CD4-positive, alpha-beta T cell treated with Interleukin-6 for 4 hours (primary cell): ENCODE data around the gene HDAC7.
A peak's percentile ranks its signal among the peaks of the same experiment; 100 is the strongest.

Experiments used
- DNase-seq: peaks from one replicate; pipeline ENCODE4 v3.0.0-alpha.2; 2020; ENCODE audit warnings: mixed read lengths

HDAC7 gene

DNA sequence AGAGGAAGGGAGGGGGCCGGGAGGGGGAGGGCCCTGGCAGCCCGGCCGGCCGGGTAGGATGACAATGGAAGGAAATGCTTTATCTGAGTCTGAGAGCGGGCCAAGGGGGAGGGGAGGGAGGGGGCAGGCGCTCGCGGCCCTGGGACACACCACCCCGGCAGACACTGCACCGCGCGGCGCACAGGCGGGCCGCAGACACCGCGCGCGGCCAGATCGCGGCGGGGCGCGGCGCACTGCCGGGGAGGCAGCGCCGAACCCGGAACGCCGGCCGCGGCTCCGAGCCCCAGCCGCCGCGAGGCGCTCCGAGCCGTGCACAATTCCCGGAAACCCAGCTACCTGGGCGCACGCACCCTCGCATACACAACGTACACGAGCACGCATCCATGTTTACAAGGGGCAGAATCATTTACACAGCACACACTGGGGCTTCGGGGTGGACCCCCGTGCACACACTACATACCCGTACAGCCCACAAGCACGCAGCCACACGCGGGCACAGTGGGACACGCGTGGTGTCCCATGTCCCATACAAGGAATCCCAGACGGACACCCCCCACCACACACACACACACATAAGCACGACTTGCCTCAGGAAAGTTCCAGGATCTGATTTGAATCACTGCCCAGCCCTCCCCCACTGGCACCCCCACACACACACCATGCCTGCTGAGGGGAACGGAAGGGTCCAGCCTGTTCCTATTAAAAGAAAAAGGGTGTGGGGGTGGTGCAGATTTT is at the start of gene HDAC7:
Gene HDAC7, minus strand, starts transcription at position 8 of the 735 bp plus-strand sequence. CDS start 118 bp downstream, outside the sequence.
- DNase-seq: peak; percentile 89

DNA sequence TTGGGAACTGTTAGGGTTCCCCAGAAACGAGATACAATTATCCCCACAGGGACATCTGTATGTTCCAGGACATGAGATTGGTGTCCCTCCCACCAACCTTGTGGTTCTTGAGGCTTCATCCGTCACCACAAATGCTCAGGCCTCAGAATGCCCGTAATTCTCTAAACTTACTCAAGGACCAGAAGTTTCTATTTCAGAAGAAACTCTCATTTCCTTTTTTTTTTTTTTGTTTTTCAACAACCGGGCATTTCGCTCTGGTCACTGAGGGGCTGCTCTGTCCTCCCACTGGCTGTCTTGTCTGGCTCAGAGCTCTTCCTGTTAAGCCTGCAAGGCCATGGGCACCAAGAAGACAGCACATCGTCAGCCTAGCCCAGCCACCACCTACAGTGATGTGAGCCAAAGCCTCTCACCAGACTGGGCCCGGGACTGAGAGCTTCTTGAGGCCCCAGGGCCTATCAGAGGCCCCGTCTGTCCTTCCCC is 48.9 kb upstream of the HDAC7 start:
- no peak for DNase-seq

GRCh38 chr12:47868041-47868440 is 48.3 kb upstream of the HDAC7 start:
- DNase-seq: no peak

GRCh38 chr12:47867495-47867941 is 47.8 kb upstream of the HDAC7 start:
- no peak for DNase-seq

DNA sequence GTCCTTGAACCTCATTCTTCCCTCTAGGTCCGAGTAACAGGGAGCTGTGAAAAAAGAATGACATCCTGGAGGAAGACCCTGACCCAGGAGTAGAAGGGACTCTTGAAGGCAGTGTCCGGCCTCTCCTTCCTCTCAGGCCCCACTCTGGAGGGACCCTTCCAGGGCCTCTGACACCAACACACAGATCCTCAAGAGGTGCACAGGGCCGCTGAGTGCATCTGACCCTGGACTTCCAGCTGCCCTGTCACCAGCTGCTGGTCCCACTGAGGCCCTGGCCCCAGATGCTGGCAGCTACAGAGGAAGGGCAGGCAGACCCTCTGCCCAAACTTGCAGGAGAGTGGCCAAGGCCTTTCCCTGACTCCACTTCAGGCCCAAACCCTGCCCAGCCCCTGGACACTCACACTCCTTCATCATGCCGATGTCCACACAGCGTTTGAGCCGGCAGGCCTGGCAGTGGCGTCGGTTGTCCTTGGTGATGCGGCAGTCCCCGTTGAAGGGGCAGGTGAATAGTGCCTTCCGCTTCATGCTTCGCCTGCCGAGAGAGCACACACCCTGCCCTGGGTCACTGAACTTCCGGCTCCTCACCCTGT is 45.0 kb upstream of the HDAC7 start:
- DNase-seq: no peak

DNA sequence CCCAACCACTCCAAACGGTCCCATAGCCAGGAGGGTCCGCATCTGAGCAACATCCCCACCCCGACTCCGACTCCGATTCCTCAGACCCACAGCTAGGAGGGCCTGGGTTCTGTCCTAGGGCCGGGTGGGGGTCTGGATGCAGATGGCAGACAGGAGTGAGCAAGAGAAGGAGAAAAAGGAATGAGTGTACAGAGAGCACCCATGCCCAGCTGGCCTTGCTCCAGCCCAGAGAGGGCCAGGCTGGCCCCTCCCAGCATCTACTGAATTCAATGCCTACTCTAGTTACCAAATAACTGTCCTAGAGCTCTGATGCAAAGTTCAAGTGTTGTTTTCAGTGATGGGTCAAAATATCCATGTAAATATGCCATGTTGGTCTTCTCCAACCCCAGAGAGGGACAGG is 44.3 kb upstream of the HDAC7 start:
- DNase-seq: no peak

GRCh38 chr12:47863467-47863866 is 43.8 kb upstream of the HDAC7 start:
- DNase-seq: no peak

DNA sequence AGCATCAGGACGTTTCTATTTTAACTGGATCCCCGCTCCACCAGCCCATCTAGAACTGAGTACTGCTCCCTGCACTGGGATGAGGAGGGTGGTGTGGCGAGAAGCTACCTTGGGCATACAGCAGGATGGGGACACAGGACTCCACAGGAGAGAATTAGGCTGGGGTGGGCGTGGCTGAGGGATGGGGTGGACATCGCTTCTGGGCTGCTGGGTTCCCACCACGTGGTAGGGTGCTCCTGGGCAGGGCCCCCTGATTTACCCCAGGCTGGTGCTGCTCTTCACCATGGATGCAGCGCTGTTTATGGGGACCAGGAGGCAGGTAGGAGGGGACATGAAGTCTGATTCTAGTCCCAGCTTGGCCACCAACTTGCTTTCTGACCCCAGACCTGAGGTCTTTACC is 43.2 kb upstream of the HDAC7 start:
- no peak for DNase-seq

DNA sequence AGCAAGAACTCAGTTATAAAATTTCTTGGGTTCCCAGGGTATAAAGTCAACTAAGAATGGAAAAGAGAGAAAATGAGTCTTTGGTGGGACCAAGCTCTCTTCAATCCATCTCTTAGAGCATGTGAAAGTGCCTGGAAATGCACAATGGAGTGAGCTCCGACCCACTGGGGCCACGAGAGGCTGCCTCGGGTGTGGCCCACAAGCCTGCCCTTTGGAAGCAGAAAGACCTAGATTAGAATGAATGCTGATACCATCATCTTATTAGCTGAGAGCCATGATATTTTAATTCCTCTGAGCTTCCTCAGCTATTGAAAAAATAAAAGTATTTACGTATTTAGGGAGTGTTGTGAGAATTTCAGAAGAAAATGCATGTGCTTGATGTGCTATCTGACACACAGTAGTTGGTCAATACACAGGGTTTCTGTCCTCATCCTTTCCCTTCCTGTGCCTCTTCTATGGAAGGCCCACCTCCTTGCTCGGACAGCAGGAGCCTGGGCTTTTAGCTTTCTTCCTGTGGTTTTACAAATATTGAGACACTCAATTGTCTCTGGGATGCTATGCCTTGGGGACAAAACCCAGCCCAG is 42.6 kb upstream of the HDAC7 start:
- DNase-seq: no peak

GRCh38 chr12:47860873-47861272 is 41.2 kb upstream of the HDAC7 start:
- no peak for DNase-seq

DNA sequence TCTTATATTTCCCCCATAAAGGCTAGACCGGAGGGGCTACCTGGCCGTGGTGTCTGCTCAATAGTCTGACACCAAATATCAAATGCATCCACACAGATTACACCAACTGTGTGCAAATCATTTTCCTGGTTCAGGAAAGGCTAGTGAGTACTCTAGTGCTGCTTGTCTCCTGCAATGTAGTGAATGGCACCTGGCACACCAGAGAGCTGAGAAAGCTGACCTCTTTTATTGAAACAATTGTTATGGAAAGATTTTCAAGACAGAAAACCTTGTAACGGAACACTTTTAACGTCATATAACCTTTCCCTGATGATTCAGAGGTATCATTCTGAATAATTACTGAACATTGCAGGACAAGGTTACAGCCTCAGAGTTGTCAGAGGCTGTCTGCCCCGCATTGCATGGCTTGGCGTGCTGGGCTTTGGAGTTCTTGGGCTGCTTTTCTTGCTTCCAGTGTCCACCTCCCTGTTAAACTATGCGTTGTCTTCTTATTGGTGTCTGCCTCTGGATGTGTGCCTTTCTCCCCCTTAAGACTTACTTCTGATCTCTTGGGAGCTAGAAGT is 40.7 kb upstream of the HDAC7 start:
- DNase-seq: no peak

GRCh38 chr12:47858511-47859266 is 39.0 kb upstream of the HDAC7 start:
- DNase-seq: no peak

DNA sequence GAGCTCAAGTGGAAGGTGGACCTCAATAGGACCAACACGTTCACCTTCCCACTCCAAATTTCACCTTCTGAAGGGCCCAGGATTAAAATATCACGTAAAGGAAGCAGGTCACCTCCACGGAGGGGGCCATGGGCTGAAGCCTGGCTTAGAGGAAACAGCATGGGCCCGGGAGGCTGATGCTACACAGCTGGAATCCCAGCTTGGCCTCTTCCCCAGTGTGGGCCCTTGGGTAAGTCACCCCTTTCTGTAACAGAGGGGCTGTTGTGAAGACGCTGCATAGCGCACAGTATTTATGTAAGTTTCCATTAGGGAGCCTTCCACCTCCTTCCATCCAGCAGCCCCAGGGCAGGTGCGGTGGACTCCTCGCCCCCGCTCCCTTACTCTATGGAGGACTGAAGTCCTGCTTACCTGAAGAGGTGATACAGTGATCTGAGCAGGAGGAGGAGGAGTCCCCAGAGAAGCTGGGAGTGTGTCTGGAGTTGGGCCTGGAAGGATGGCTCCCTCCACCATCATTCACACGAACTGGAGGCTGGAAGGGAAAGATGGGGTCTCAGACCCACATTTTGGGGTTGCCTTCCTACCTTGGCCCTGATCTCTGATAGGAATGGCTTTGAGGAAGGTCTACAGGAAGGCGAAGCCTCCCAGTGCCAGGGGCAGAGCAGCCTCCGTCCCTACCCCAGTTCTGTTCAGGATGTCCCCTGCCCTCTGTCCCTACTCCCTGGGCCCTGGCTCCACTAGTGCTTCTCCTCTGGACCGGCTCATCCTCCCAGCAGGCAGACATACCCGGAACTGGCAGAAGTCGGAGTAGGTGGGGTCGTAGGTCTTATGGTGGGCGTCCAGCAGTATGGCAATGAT is 37.2 kb upstream of the HDAC7 start:
- no peak for DNase-seq

- no peak for DNase-seq
Measured at GRCh38 chr12:47856094-47856493, 36.4 kb upstream of the HDAC7 start.

GRCh38 chr12:47855502-47855901 is 35.8 kb upstream of the HDAC7 start:
- DNase-seq: no peak

GRCh38 chr12:47854531-47854930 is 34.8 kb upstream of the HDAC7 start:
- DNase-seq: no peak

GRCh38 chr12:47852096-47852571 is 32.4 kb upstream of the HDAC7 start:
- DNase-seq: no peak

GRCh38 chr12:47851303-47851952 is 31.7 kb upstream of the HDAC7 start:
- DNase-seq: no peak

- no peak for DNase-seq
Measured at GRCh38 chr12:47850153-47851084, 30.7 kb upstream of the HDAC7 start.

GRCh38 chr12:47849261-47849660 is 29.6 kb upstream of the HDAC7 start:
- no peak for DNase-seq
